Testis (tissue), 3 donors: ENCODE measurements around the gene MRM2. TPM values are rescaled to one million over a fixed set of nuclear protein-coding genes. Genes with fewer than 3 reads are reported as not detected.

Source experiments
- DNase-seq: peaks from one replicate; pipeline ENCODE4 v3.0.0-alpha.2; 2019
- H3K27ac ChIP-seq, 2 donors: fragments of 200-600 bp; sonication (generic); one replicate each; pipeline ENCODE4 v1.5.1; 2019
- H3K27me3 ChIP-seq: fragments of 200-600 bp; sonication (generic); one replicate; pipeline ENCODE4 v1.5.1; 2019
- H3K36me3 ChIP-seq: fragments of 200-600 bp; sonication (generic); one replicate; pipeline ENCODE4 v1.5.1; 2017; ENCODE audit warnings: low read depth; ENCODE audit errors: missing control alignments
- H3K4me1 ChIP-seq: fragments of 200-600 bp; sonication (generic); one replicate; pipeline ENCODE4 v1.5.1; 2019
- H3K4me3 ChIP-seq, 2 donors: fragments of 200-600 bp; sonication (generic); one replicate each; pipeline ENCODE4 v1.5.1; 2017 to 2019
- H3K9me3 ChIP-seq: fragments of 200-600 bp; sonication (generic); one replicate; pipeline ENCODE4 v1.5.1; 2017
- POLR2A ChIP-seq: fragments of 450-650 bp; IDR thresholded peaks from one replicate; pipeline ENCODE4 v1.6.1; 2017; ENCODE audit warnings: antibody characterized with exemption, mild to moderate bottlenecking, moderate library complexity
- WGBS, 2 donors: methylation state at CpG; one replicate each; pipeline ENCODE4 v1.1.5; 2018; 5-methylcytosine and 5-hydroxymethylcytosine counted together
- intact Hi-C: fragments of 100-400 bp; cut with DNase I; formaldehyde crosslinking; loops from one replicate; pipeline ENCODE4 v1.15.1; 2023; ENCODE audit warnings: low total_unique reads
- polyA plus RNA-seq: library from polyadenylated mRNA; stranded (reverse); fragments of 350-450 nt; fragmentation: Illumina TruSeq; extraction: RNeasy Lipid Tissue Mini Kit (QIAGEN cat#74804); gene quantifications from one replicate; pipeline ENCODE4 v1.2.3, GENCODE V29; 2014; ENCODE audit warnings: low read depth, low replicate concordance; ENCODE audit not compliant: insufficient read depth
- total RNA-seq, 2 donors: library from RNA; depleted of rRNA; stranded (reverse); fragments of >200 nt; gene quantifications; one replicate each; pipeline ENCODE4 v1.2.3, GENCODE V29; 2016
- TF ChIP-seq, protein P1 (sequence below), 3 experiments: fragments of 450-650 bp in 2 of 3; fragments of 200-600 bp in 1 of 3; sonication (generic) in 1 of 3; IDR thresholded peaks; one replicate each; pipeline ENCODE4 v1.5.1; 2016 to 2019; ENCODE audit warnings: antibody characterized with exemption in 3 of 3, mild to moderate bottlenecking in 2 of 3, moderate library complexity in 1 of 3

The MRM2 gene
- total and polyA plus RNA-seq, 3 donors from 2014 or later, result 18.1 to 31.2 (median 20.5) TPM

GRCh38 chr7:2257651-2258050 is 15.6 kb upstream of the MRM2 start:
- Histone ChIP-seq H3K4me3 (peak overlapping the region in 1 of 2 donors; percentile 35), H3K4me1 (no peaks in the 10 kb centered on the region), H3K27me3 (no peaks in the 10 kb centered on the region), H3K36me3 (no peaks in the 10 kb centered on the region), H3K9me3 (no peaks in the 10 kb centered on the region), H3K27ac (no peak overlapping the region)
- intact Hi-C loops, result loop anchor here (10.0 kb wide), 1 partner anchor 87 kb away; no protein-coding TSS in a partner anchor
- TF ChIP-seq POLR2A, result no peak
- TF ChIP-seq, protein P1, sequence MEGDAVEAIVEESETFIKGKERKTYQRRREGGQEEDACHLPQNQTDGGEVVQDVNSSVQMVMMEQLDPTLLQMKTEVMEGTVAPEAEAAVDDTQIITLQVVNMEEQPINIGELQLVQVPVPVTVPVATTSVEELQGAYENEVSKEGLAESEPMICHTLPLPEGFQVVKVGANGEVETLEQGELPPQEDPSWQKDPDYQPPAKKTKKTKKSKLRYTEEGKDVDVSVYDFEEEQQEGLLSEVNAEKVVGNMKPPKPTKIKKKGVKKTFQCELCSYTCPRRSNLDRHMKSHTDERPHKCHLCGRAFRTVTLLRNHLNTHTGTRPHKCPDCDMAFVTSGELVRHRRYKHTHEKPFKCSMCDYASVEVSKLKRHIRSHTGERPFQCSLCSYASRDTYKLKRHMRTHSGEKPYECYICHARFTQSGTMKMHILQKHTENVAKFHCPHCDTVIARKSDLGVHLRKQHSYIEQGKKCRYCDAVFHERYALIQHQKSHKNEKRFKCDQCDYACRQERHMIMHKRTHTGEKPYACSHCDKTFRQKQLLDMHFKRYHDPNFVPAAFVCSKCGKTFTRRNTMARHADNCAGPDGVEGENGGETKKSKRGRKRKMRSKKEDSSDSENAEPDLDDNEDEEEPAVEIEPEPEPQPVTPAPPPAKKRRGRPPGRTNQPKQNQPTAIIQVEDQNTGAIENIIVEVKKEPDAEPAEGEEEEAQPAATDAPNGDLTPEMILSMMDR (IDR thresholded peaks at IDR 0.05), result no peak
- WGBS, 2 donors, result 53 to 83% methylated on average over 16 to 17 of the region's 17 CpGs
- DNase-seq, result no peak

DNA sequence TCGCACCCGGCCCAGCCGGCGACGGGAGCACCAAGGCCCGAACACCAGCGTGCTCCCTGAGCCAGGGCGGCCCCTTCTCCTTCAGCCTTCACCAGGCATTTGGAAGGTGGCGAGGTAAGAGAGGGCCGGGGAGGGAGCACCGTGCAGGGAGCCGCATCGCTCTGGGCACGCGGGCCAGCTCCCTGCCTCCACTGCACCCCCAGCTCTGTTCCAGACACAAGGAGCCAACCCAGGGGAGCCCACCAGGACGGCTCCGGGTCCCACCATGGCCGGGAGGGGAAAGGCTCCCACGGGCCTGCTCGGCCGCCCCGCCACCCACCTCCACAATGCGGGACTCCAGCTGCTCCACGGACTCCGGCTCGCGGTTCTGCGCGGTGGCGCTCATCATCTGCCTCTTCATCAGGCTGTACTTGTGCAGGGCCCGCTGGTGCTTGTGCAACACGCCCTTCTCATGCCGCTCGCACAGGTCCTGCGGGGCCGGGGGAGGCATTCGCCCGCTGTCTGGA is 15.1 kb upstream of the MRM2 start:
- intact Hi-C loops, result loop anchor here (10.0 kb wide), 1 partner anchor 88 kb away; no protein-coding TSS in a partner anchor
- no peaks in the 10 kb centered on the region for H3K4me1 ChIP-seq
- H3K9me3 ChIP-seq, result no peaks in the 10 kb centered on the region
- no peak overlapping the region for H3K27ac ChIP-seq
- WGBS, 2 donors, result 64 to 76% methylated on average over 3 to 36 of the region's 38 CpGs
- peak overlapping the region in 1 of 2 donors; percentile 35 for H3K4me3 ChIP-seq
- no peaks in the 10 kb centered on the region for H3K36me3 ChIP-seq
- no peak for DNase-seq
- TF ChIP-seq POLR2A, result no peak
- H3K27me3 ChIP-seq, result no peaks in the 10 kb centered on the region

DNA sequence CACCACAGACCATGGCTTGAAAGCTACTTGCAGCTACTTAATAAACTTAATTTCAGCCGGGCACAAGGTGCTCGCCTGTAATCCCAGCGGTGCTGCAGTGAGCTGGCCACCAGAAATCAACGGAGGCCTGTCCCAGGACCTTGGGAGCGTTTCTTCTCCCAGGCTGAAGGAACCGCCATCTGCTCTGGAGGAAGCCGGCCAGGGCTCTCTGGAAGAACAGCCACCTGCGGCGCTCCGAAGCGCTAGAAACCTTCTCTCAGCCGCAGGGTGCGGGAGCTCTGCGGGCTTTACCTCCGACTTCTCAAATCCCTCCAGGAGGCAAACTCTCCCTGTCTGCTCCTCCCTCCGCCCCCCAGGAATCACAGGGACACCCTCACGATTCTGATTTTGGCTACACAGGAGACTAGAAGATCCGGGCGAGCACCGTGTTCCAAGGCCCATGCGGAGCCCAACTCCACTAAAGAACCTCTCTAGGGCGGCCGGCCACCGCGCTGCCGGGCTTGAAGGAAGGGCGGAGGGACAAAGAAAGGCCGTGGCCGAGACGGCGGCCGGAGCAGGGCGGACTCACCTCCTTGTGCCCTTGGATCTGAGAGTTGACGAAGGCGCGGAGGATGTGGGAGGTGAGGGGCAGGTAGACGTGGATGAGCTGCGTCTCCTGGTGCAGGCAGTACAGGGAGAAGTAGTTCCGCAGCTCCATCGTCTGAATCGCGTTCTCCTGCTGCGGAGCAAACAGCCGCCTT is 14.5 kb upstream of the MRM2 start:
- no peaks in the 10 kb centered on the region for H3K9me3 ChIP-seq
- no peaks in the 10 kb centered on the region for H3K4me1 ChIP-seq
- TF ChIP-seq POLR2A, result no peak
- TF ChIP-seq, protein P1 (IDR thresholded peaks at IDR 0.05), result no peak
- no peaks in the 10 kb centered on the region for H3K27me3 ChIP-seq
- WGBS, 2 donors, result 72 to 83% methylated on average over 29 to 44 of the region's 44 CpGs
- intact Hi-C loops, result loop anchor here (10.0 kb wide), 1 partner anchor 88 kb away; no protein-coding TSS in a partner anchor
- H3K4me3 ChIP-seq, result peak overlapping the region in 1 of 2 donors; percentile 35
- no peaks in the 10 kb centered on the region for H3K36me3 ChIP-seq
- no peak overlapping the region for H3K27ac ChIP-seq
- peak; percentile 46 for DNase-seq

DNA sequence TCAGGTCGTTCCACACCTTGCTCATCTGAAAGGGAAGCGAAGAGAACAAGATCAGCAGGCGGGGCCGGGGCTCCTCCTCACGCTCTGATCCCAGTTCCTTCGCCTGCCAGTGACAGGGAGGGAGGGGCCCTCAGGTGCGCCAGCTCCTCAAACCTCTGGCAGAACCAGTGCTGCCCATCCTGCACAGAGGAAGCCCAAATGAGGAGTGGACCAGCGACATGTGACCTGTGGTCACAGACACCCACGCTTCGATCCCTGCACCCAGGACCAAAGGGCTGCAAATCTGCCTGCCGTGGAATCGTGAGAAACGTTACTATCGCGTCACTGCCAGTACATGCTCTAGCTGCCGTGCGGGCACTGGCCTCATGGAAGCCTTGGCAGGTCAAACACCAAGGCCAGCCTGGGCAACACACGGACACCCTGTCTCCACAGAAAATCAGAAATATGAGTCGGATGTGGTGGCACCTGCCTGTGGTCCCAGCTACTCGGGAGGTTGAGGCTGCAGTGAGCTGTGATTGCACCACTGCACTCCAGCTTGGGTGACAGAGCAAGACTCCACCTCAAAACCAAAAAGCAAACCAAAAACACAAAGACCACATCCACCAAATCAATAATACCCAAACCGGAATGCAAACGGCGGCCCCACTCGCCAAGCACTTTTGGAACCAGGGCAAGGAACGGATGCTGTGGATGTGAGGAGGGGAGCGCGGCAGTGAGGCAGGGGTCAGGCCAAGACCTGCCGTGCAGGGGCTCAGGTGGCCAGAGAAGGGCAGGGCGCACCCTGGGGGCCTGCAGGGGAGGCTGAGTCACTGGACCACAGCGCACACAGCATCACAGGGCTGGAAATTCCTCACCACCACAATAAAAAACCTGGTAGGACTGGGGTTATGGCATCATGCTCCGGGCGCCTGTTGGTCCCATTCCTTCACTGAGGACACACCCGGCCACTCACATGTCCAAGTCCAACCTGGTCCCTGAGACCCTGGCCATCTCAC is 13.4 kb upstream of the MRM2 start:
- Histone ChIP-seq H3K27ac (no peak overlapping the region), H3K4me3 (no peak overlapping the region), H3K4me1 (no peaks in the 10 kb centered on the region), H3K9me3 (no peaks in the 10 kb centered on the region), H3K36me3 (no peaks in the 10 kb centered on the region), H3K27me3 (no peaks in the 10 kb centered on the region)
- TF ChIP-seq POLR2A, result no peak
- TF ChIP-seq, protein P1 (IDR thresholded peaks at IDR 0.05), result no peak
- no peak for DNase-seq
- intact Hi-C loops, result loop anchor here (10.0 kb wide), 1 partner anchor 89 kb away; no protein-coding TSS in a partner anchor
- WGBS, 2 donors, result 76 to 90% methylated on average over 15 to 33 of the region's 33 CpGs
